Erythroblast (primary cell): ENCODE results near the gene ZNF408.

Experiments used
- GATA1 ChIP-seq: IDR thresholded peaks from 2 replicates; pipeline ENCODE4 v1.6.1; 2011; ENCODE audit warnings: low read depth, mild to moderate bottlenecking, control low read depth, low read length, moderate library complexity
- POLR2A ChIP-seq: IDR thresholded peaks from 2 replicates; pipeline ENCODE4 v1.6.1; 2011; ENCODE audit warnings: mild to moderate bottlenecking, low read length

GRCh38 chr11:46719543-46720218 lies 18.9 kb downstream of the ZNF408 start:
- TF ChIP-seq POLR2A (no peak), GATA1 (no peak)
